ENCODE data around the gene CYTH1. TPM values are rescaled to one million over a fixed set of nuclear protein-coding genes. Genes with fewer than 3 reads are reported as not detected.

Gene CYTH1
- polyA plus RNA-seq, 1 of the 3 experiments (the other 2 are of a cell fraction) = 23.8 TPM

DNA sequence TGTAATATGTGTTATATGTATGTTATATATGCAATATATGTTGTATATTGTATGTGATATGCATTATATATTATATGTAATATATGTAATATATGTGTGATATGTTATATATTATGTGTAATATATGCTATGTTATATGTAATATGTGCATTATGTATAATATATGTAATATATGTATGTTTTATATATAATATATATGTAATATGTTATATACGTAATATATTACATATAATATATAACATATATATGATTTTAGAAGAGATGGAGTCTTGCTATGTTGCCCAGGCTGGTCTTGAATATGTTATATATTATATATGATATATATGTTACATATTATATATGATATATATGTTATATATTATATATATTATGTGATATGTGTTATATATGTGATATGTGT, 139.4 kb downstream of the CYTH1 start:
- POLR2A ChIA-PET = no interaction called here
- TF ChIP-seq RFX5 (IDR thresholded peaks at IDR 0.05; ENCODE audit: low read length) = no peak
- TF ChIP-seq, protein P1, sequence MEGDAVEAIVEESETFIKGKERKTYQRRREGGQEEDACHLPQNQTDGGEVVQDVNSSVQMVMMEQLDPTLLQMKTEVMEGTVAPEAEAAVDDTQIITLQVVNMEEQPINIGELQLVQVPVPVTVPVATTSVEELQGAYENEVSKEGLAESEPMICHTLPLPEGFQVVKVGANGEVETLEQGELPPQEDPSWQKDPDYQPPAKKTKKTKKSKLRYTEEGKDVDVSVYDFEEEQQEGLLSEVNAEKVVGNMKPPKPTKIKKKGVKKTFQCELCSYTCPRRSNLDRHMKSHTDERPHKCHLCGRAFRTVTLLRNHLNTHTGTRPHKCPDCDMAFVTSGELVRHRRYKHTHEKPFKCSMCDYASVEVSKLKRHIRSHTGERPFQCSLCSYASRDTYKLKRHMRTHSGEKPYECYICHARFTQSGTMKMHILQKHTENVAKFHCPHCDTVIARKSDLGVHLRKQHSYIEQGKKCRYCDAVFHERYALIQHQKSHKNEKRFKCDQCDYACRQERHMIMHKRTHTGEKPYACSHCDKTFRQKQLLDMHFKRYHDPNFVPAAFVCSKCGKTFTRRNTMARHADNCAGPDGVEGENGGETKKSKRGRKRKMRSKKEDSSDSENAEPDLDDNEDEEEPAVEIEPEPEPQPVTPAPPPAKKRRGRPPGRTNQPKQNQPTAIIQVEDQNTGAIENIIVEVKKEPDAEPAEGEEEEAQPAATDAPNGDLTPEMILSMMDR (IDR thresholded peaks at IDR 0.05) = no peak
- TF ChIP-seq, protein P2, sequence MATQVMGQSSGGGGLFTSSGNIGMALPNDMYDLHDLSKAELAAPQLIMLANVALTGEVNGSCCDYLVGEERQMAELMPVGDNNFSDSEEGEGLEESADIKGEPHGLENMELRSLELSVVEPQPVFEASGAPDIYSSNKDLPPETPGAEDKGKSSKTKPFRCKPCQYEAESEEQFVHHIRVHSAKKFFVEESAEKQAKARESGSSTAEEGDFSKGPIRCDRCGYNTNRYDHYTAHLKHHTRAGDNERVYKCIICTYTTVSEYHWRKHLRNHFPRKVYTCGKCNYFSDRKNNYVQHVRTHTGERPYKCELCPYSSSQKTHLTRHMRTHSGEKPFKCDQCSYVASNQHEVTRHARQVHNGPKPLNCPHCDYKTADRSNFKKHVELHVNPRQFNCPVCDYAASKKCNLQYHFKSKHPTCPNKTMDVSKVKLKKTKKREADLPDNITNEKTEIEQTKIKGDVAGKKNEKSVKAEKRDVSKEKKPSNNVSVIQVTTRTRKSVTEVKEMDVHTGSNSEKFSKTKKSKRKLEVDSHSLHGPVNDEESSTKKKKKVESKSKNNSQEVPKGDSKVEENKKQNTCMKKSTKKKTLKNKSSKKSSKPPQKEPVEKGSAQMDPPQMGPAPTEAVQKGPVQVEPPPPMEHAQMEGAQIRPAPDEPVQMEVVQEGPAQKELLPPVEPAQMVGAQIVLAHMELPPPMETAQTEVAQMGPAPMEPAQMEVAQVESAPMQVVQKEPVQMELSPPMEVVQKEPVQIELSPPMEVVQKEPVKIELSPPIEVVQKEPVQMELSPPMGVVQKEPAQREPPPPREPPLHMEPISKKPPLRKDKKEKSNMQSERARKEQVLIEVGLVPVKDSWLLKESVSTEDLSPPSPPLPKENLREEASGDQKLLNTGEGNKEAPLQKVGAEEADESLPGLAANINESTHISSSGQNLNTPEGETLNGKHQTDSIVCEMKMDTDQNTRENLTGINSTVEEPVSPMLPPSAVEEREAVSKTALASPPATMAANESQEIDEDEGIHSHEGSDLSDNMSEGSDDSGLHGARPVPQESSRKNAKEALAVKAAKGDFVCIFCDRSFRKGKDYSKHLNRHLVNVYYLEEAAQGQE (IDR thresholded peaks at IDR 0.05; ENCODE audit: low read depth, low read length) = no peak
- TF ChIP-seq, protein P3, sequence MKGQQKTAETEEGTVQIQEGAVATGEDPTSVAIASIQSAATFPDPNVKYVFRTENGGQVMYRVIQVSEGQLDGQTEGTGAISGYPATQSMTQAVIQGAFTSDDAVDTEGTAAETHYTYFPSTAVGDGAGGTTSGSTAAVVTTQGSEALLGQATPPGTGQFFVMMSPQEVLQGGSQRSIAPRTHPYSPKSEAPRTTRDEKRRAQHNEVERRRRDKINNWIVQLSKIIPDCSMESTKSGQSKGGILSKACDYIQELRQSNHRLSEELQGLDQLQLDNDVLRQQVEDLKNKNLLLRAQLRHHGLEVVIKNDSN (IDR thresholded peaks at IDR 0.05; ENCODE audit: borderline replicate concordance, low read depth) = no peak
- TF ChIP-seq MEF2A (IDR thresholded peaks at IDR 0.05; ENCODE audit: borderline replicate concordance, low read depth) = no peak
- no peak for TF ChIP-seq EP300 (IDR thresholded peaks at IDR 0.05; ENCODE audit: borderline replicate concordance in 1 of 2, low read depth in 1 of 2, low read length in 1 of 2)
- no peak for TF ChIP-seq TEAD4 (IDR thresholded peaks at IDR 0.05; ENCODE audit: borderline replicate concordance, insufficient read depth)
- TF ChIP-seq RAD21 (IDR thresholded peaks at IDR 0.05; ENCODE audit: low read length) = no peak
- TF ChIP-seq, protein P4, sequence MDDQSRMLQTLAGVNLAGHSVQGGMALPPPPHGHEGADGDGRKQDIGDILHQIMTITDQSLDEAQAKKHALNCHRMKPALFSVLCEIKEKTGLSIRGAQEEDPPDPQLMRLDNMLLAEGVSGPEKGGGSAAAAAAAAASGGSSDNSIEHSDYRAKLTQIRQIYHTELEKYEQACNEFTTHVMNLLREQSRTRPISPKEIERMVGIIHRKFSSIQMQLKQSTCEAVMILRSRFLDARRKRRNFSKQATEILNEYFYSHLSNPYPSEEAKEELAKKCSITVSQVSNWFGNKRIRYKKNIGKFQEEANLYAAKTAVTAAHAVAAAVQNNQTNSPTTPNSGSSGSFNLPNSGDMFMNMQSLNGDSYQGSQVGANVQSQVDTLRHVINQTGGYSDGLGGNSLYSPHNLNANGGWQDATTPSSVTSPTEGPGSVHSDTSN (IDR thresholded peaks at IDR 0.05) = no peak
- no peak for TF ChIP-seq FOXM1 (IDR thresholded peaks at IDR 0.05; ENCODE audit: low read depth)
- TF ChIP-seq RCOR1 (IDR thresholded peaks at IDR 0.05; ENCODE audit: low read length) = no peak
- TF ChIP-seq POLR2AphosphoS5 (IDR thresholded peaks at IDR 0.05; ENCODE audit: low read depth, low read length) = no peak
- TF ChIP-seq, protein P5, sequence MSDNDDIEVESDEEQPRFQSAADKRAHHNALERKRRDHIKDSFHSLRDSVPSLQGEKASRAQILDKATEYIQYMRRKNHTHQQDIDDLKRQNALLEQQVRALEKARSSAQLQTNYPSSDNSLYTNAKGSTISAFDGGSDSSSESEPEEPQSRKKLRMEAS (IDR thresholded peaks at IDR 0.05; ENCODE audit: low read depth) = no peak
- no peak for TF ChIP-seq EZH2phosphoT487 (IDR thresholded peaks at IDR 0.05; ENCODE audit: borderline replicate concordance, low read depth)
- TF ChIP-seq ELF1 (IDR thresholded peaks at IDR 0.05) = no peak
- TF ChIP-seq CHD2 (IDR thresholded peaks at IDR 0.05; ENCODE audit: low read length, partially characterized antibody) = no peak
- TF ChIP-seq FOSL2 (IDR thresholded peaks at IDR 0.05; ENCODE audit: borderline replicate concordance, low read depth) = no peak
- no peak for TF ChIP-seq NFIC (IDR thresholded peaks at IDR 0.05; ENCODE audit: borderline replicate concordance)
- TF ChIP-seq SMC3 (IDR thresholded peaks at IDR 0.05; ENCODE audit: low read depth, low read length) = no peak

More for the DNA sequence above, 139.4 kb downstream of the CYTH1 start:
- Histone ChIP-seq H2AFZ (ENCODE audit: low read depth) (no peak overlapping the region), H3K4me1 (ENCODE audit: control insufficient read depth in 1 of 2, insufficient read depth in 2 of 2, low read depth in 1 of 2, low read length in 1 of 2) (no peaks in the 10 kb centered on the region), H3K79me2 (ENCODE audit: insufficient read depth) (no peaks in the 10 kb centered on the region), H3K27me3 (ENCODE audit: insufficient read depth) (no peaks in the 10 kb centered on the region; the same call in 1 of the 2 replicates), H3K9me2 (no peaks in the 10 kb centered on the region), H3K36me3 (replicated peaks in 1 of 2; ENCODE audit: control insufficient read depth in 1 of 2, insufficient read depth in 2 of 2, low read length in 1 of 2) (no peaks in the 10 kb centered on the region), H3F3A (replicated peaks; ENCODE audit: insufficient read depth) (no peaks in the 10 kb centered on the region), H3K9ac (no peak overlapping the region), H3K27ac (ENCODE audit: low read depth in 2 of 2, low read length in 1 of 2) (no peak overlapping the region), H3K9me3 (no peaks in the 10 kb centered on the region), H4K20me1 (ENCODE audit: insufficient read depth) (no peaks in the 10 kb centered on the region), H3K4me3 (ENCODE audit: low read depth in 2 of 2, low read length in 1 of 2) (no peak overlapping the region), H3K4me2 (no peak overlapping the region)
- 84% methylated on average over 1 of the region's 1 CpG for WGBS (ENCODE audit: low lambda C conversion rate)
- CTCF ChIA-PET = no interaction called here
- no peak for DNase-seq
